ENCODE measurements around the gene ZDHHC14.

GRCh38 chr6:157498817-157499216 is 117.8 kb downstream of the ZDHHC14 start:
- no peak for TF ChIP-seq POLR2AphosphoS5 (IDR thresholded peaks at IDR 0.05)
- TF ChIP-seq CTCF (IDR thresholded peaks at IDR 0.05) = no peak
- no peak for TF ChIP-seq POLR2A (IDR thresholded peaks at IDR 0.05)
